Measurements from ENCODE around the gene ANAPC4.

ANAPC4 gene

GRCh38 chr4:25386926-25387325 is 9.9 kb downstream of the ANAPC4 start:
- H3K27ac ChIP-seq (ENCODE audit: low read length, poor library complexity, severe bottlenecking) = no peak overlapping the region
- no peak overlapping the region for H3K4me2 ChIP-seq (ENCODE audit: low read length, poor library complexity, severe bottlenecking)
- H3K9ac ChIP-seq (ENCODE audit: low read length) = no peak overlapping the region
- no peak overlapping the region for H3K4me3 ChIP-seq (ENCODE audit: insufficient read depth in 1 of 2, low read depth in 1 of 2, low read length in 2 of 2)
- no peak for DNase-seq
- no peaks in the 10 kb centered on the region for H3K4me1 ChIP-seq (ENCODE audit: control insufficient read depth, insufficient read depth, low read depth, low read length)
- no peaks in the 10 kb centered on the region for H3K9me3 ChIP-seq (ENCODE audit: control insufficient read depth, low read length)
- H2BK15ac ChIP-seq (ENCODE audit: low read depth, poor library complexity, severe bottlenecking) = no peak overlapping the region
- no peak overlapping the region for H3K18ac ChIP-seq (ENCODE audit: low read depth in 1 of 2, low read length in 2 of 2)
- H3K79me1 ChIP-seq (replicated peaks; ENCODE audit: low read length, poor library complexity, severe bottlenecking) = peaks cover 8% of the 10 kb centered on the region
- H4K8ac ChIP-seq (ENCODE audit: low read length) = no peak overlapping the region
- no peak overlapping the region for H3K14ac ChIP-seq (ENCODE audit: low read length in 2 of 2)
- WGBS = no CpG with 5 or more reads among the region's 2 CpGs
- H3K23ac ChIP-seq (ENCODE audit: low read length in 2 of 2) = no peak overlapping the region
- H3K27me3 ChIP-seq (ENCODE audit: control insufficient read depth in 1 of 2, insufficient read depth in 1 of 2, low read length in 2 of 2) = no peaks in the 10 kb centered on the region
- no peak overlapping the region for H3K4ac ChIP-seq (ENCODE audit: low read depth in 1 of 2, low read length in 2 of 2)
- H2AFZ ChIP-seq (ENCODE audit: low read depth, low read length) = no peak overlapping the region
- no peak overlapping the region for H2BK12ac ChIP-seq (ENCODE audit: low read length in 2 of 2)
- H3K36me3 ChIP-seq (ENCODE audit: control insufficient read depth in 1 of 2, insufficient read depth in 2 of 2, low read depth in 1 of 2, low read length in 2 of 2) = peaks cover 15 to 94% of the 10 kb centered on the region in 2 experiments
- H4K91ac ChIP-seq (ENCODE audit: low read length) = no peak overlapping the region
- H2AK5ac ChIP-seq (ENCODE audit: low read length, severe bottlenecking) = no peak overlapping the region
- H2BK120ac ChIP-seq (ENCODE audit: low read depth, low read length) = no peak overlapping the region
- H2BK5ac ChIP-seq (ENCODE audit: low read depth, low read length, poor library complexity, severe bottlenecking) = no peak overlapping the region

DNA sequence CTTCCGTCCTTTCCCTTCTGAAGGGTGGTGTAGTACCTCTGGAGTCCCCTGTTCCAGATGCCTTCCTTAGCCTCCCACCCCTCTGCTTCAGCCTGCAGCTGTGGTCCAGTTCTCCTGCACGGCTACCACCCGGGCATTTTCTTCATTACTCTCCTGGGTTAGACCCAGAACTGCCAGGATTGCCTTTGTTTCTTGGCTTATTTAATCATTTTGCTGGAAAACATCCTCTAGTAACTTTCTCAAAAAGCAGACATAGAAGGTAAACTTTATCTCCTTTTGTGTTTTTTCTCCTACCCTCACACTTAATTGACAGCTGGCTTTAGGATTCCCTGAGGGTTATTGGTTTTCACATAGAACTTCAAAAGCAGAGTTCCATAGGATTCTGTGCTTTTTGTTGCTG is 20.2 kb downstream of the ANAPC4 start:
- H3K27me3 ChIP-seq (ENCODE audit: control insufficient read depth in 1 of 2, insufficient read depth in 1 of 2, low read length in 2 of 2) = no peaks in the 10 kb centered on the region
- DNase-seq = no peak
- H2BK12ac ChIP-seq (ENCODE audit: low read length in 2 of 2) = no peak overlapping the region
- no peak overlapping the region for H4K91ac ChIP-seq (ENCODE audit: low read length)
- H3K4me2 ChIP-seq (ENCODE audit: low read length, poor library complexity, severe bottlenecking) = no peak overlapping the region
- H3K23ac ChIP-seq (ENCODE audit: low read length in 2 of 2) = no peak overlapping the region
- peaks cover 28 to 100% of the 10 kb centered on the region in 2 experiments for H3K36me3 ChIP-seq (ENCODE audit: control insufficient read depth in 1 of 2, insufficient read depth in 2 of 2, low read depth in 1 of 2, low read length in 2 of 2)
- H3K4me3 ChIP-seq (ENCODE audit: insufficient read depth in 1 of 2, low read depth in 1 of 2, low read length in 2 of 2) = no peak overlapping the region
- H3K27ac ChIP-seq (ENCODE audit: low read length, poor library complexity, severe bottlenecking) = no peak overlapping the region
- H3K18ac ChIP-seq (ENCODE audit: low read depth in 1 of 2, low read length in 2 of 2) = no peak overlapping the region
- H2BK120ac ChIP-seq (ENCODE audit: low read depth, low read length) = no peak overlapping the region
- peaks cover 6% of the 10 kb centered on the region for H3K79me1 ChIP-seq (replicated peaks; ENCODE audit: low read length, poor library complexity, severe bottlenecking)
- H3K9ac ChIP-seq (ENCODE audit: low read length) = no peak overlapping the region
- H3K4me1 ChIP-seq (ENCODE audit: control insufficient read depth, insufficient read depth, low read depth, low read length) = peaks cover 7% of the 10 kb centered on the region
- H2BK5ac ChIP-seq (ENCODE audit: low read depth, low read length, poor library complexity, severe bottlenecking) = no peak overlapping the region
- H3K14ac ChIP-seq (ENCODE audit: low read length in 2 of 2) = no peak overlapping the region
- H2BK15ac ChIP-seq (ENCODE audit: low read depth, poor library complexity, severe bottlenecking) = no peak overlapping the region
- no peak overlapping the region for H2AFZ ChIP-seq (ENCODE audit: low read depth, low read length)
- H3K9me3 ChIP-seq (ENCODE audit: control insufficient read depth, low read length) = peaks cover 17% of the 10 kb centered on the region
- 97% methylated on average over 3 of the region's 3 CpGs for WGBS
- H4K8ac ChIP-seq (ENCODE audit: low read length) = no peak overlapping the region
- no peak overlapping the region for H3K4ac ChIP-seq (ENCODE audit: low read depth in 1 of 2, low read length in 2 of 2)
- no peak overlapping the region for H2AK5ac ChIP-seq (ENCODE audit: low read length, severe bottlenecking)

DNA sequence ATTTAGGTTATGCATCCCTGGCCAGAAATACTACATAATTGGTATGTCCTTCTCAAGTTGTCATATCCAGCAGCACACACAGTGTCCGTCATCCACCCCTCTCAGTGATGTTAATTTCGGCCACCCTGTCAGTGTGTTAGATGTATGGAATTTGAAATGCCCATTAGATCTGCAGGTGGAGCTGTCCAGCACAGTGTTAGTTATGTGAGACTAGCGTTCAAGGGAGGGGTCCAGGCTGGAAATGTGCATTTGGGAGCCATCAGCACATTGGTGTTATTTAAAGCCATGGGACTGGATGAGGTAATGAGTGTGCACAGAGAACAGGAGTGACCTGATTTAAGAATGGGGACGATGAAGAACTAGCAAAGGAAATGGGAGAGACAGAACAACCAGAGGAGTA is 22.4 kb downstream of the ANAPC4 start:
- no peaks in the 10 kb centered on the region for H3K27me3 ChIP-seq (ENCODE audit: control insufficient read depth in 1 of 2, insufficient read depth in 1 of 2, low read length in 2 of 2)
- no peak overlapping the region for H2BK120ac ChIP-seq (ENCODE audit: low read depth, low read length)
- no peak overlapping the region for H3K23ac ChIP-seq (ENCODE audit: low read length in 2 of 2)
- H2BK5ac ChIP-seq (ENCODE audit: low read depth, low read length, poor library complexity, severe bottlenecking) = no peak overlapping the region
- H4K8ac ChIP-seq (ENCODE audit: low read length) = no peak overlapping the region
- H2BK12ac ChIP-seq (ENCODE audit: low read length in 2 of 2) = no peak overlapping the region
- H3K4me3 ChIP-seq (ENCODE audit: insufficient read depth in 1 of 2, low read depth in 1 of 2, low read length in 2 of 2) = no peak overlapping the region
- H3K4me2 ChIP-seq (ENCODE audit: low read length, poor library complexity, severe bottlenecking) = no peak overlapping the region
- no peak overlapping the region for H2AFZ ChIP-seq (ENCODE audit: low read depth, low read length)
- no peak overlapping the region for H2AK5ac ChIP-seq (ENCODE audit: low read length, severe bottlenecking)
- H2BK15ac ChIP-seq (ENCODE audit: low read depth, poor library complexity, severe bottlenecking) = no peak overlapping the region
- no peak overlapping the region for H3K14ac ChIP-seq (ENCODE audit: low read length in 2 of 2)
- no peak overlapping the region for H4K91ac ChIP-seq (ENCODE audit: low read length)
- no peak overlapping the region for H3K4ac ChIP-seq (ENCODE audit: low read depth in 1 of 2, low read length in 2 of 2)
- no peak for DNase-seq
- peaks cover 6% of the 10 kb centered on the region for H3K79me1 ChIP-seq (replicated peaks; ENCODE audit: low read length, poor library complexity, severe bottlenecking)
- H3K27ac ChIP-seq (ENCODE audit: low read length, poor library complexity, severe bottlenecking) = no peak overlapping the region
- 98% methylated on average over 4 of the region's 4 CpGs for WGBS
- no peak overlapping the region for H3K9ac ChIP-seq (ENCODE audit: low read length)
- no peak overlapping the region for H3K18ac ChIP-seq (ENCODE audit: low read depth in 1 of 2, low read length in 2 of 2)
- peaks cover 17% of the 10 kb centered on the region for H3K9me3 ChIP-seq (ENCODE audit: control insufficient read depth, low read length)
- peaks cover 7% of the 10 kb centered on the region for H3K4me1 ChIP-seq (ENCODE audit: control insufficient read depth, insufficient read depth, low read depth, low read length)
- peaks cover 20 to 100% of the 10 kb centered on the region in 2 experiments for H3K36me3 ChIP-seq (ENCODE audit: control insufficient read depth in 1 of 2, insufficient read depth in 2 of 2, low read depth in 1 of 2, low read length in 2 of 2)

- H3K9me3 ChIP-seq (ENCODE audit: control insufficient read depth, low read length) = peaks cover 12% of the 10 kb centered on the region
- no peak overlapping the region for H2BK120ac ChIP-seq (ENCODE audit: low read depth, low read length)
- H3K79me1 ChIP-seq (replicated peaks; ENCODE audit: low read length, poor library complexity, severe bottlenecking) = peaks cover 6% of the 10 kb centered on the region
- peaks cover 13 to 100% of the 10 kb centered on the region in 2 experiments for H3K36me3 ChIP-seq (ENCODE audit: control insufficient read depth in 1 of 2, insufficient read depth in 2 of 2, low read depth in 1 of 2, low read length in 2 of 2)
- H2AFZ ChIP-seq (ENCODE audit: low read depth, low read length) = no peak overlapping the region
- no peak overlapping the region for H3K23ac ChIP-seq (ENCODE audit: low read length in 2 of 2)
- H3K4ac ChIP-seq (ENCODE audit: low read depth in 1 of 2, low read length in 2 of 2) = no peak overlapping the region
- H3K9ac ChIP-seq (ENCODE audit: low read length) = no peak overlapping the region
- H3K18ac ChIP-seq (ENCODE audit: low read depth in 1 of 2, low read length in 2 of 2) = no peak overlapping the region
- DNase-seq = no peak
- no peak overlapping the region for H4K8ac ChIP-seq (ENCODE audit: low read length)
- WGBS = 71% methylated on average over 1 of the region's 3 CpGs
- H3K14ac ChIP-seq (ENCODE audit: low read length in 2 of 2) = no peak overlapping the region
- no peak overlapping the region for H3K4me2 ChIP-seq (ENCODE audit: low read length, poor library complexity, severe bottlenecking)
- H3K27me3 ChIP-seq (ENCODE audit: control insufficient read depth in 1 of 2, insufficient read depth in 1 of 2, low read length in 2 of 2) = no peaks in the 10 kb centered on the region
- H4K91ac ChIP-seq (ENCODE audit: low read length) = no peak overlapping the region
- H2AK5ac ChIP-seq (ENCODE audit: low read length, severe bottlenecking) = no peak overlapping the region
- peaks cover 7% of the 10 kb centered on the region for H3K4me1 ChIP-seq (ENCODE audit: control insufficient read depth, insufficient read depth, low read depth, low read length)
- no peak overlapping the region for H3K4me3 ChIP-seq (ENCODE audit: insufficient read depth in 1 of 2, low read depth in 1 of 2, low read length in 2 of 2)
- no peak overlapping the region for H3K27ac ChIP-seq (ENCODE audit: low read length, poor library complexity, severe bottlenecking)
- H2BK5ac ChIP-seq (ENCODE audit: low read depth, low read length, poor library complexity, severe bottlenecking) = no peak overlapping the region
- H2BK15ac ChIP-seq (ENCODE audit: low read depth, poor library complexity, severe bottlenecking) = no peak overlapping the region
- no peak overlapping the region for H2BK12ac ChIP-seq (ENCODE audit: low read length in 2 of 2)
These were observed 24.0 kb downstream of the ANAPC4 start for GRCh38 chr4:25401066-25401465.

Measured in mesenchymal stem cell (in vitro differentiated cells and primary cell).